NCI-H146 treated with DMSO at 0.1 percent for 48 hours (cell line): Measurements from ENCODE around the gene SPATC1L.
"Not testable (repeated sequence)": the region's sequence is repeated elsewhere in the genome, so short reads cannot be mapped to it uniquely, and the experiment has no call there.

Experiments
- DNase-seq: peaks from one replicate; lab custom pipeline; 2025; ENCODE audit not compliant: unreplicated experiment; lab: John Stamatoyannopoulos, UW

SPATC1L gene

GRCh38 chr21:46183910-46184624 lies at the start of gene SPATC1L:
TSS of gene SPATC1L (minus strand) at chr21:46184459. CDS start at chr21:46182816, 1,643 bp downstream.
- DNase-seq = no peak

GRCh38 chr21:46229923-46230260 lies 45.6 kb upstream of the SPATC1L start:
- no peak for DNase-seq

GRCh38 chr21:46229133-46229922 lies 45.1 kb upstream of the SPATC1L start:
- peak; percentile 20 for DNase-seq

GRCh38 chr21:46228345-46229051 lies 44.2 kb upstream of the SPATC1L start, which contains the start of gene LSS:
TSS of gene LSS (minus strand) at chr21:46228774. CDS start at chr21:46228745, 29 bp downstream.
- DNase-seq = peak; percentile 75

GRCh38 chr21:46227811-46228344 lies 43.6 kb upstream of the SPATC1L start:
- no peak for DNase-seq

GRCh38 chr21:46226920-46227599 lies 42.8 kb upstream of the SPATC1L start:
- no peak for DNase-seq

- no peak for DNase-seq
Observed at GRCh38 chr21:46226146-46226545, 41.9 kb upstream of the SPATC1L start.

GRCh38 chr21:46223661-46224060 lies 39.4 kb upstream of the SPATC1L start:
- DNase-seq = not testable (repeated sequence)

- no peak for DNase-seq
Observed at GRCh38 chr21:46223217-46223616, 39.0 kb upstream of the SPATC1L start.

- DNase-seq = no peak
Observed at GRCh38 chr21:46222436-46223116, 38.3 kb upstream of the SPATC1L start.

- no peak for DNase-seq
Observed at GRCh38 chr21:46221664-46222435, 37.6 kb upstream of the SPATC1L start.

GRCh38 chr21:46220847-46221246 lies 36.6 kb upstream of the SPATC1L start:
- no peak for DNase-seq

GRCh38 chr21:46220275-46220810 lies 36.1 kb upstream of the SPATC1L start:
- DNase-seq = no peak

- no peak for DNase-seq
Observed at GRCh38 chr21:46219591-46220239, 35.5 kb upstream of the SPATC1L start.

GRCh38 chr21:46218906-46219590 lies 34.8 kb upstream of the SPATC1L start:
- no peak for DNase-seq

- no peak for DNase-seq
Observed at GRCh38 chr21:46217511-46218196, 33.4 kb upstream of the SPATC1L start.

GRCh38 chr21:46216132-46216747 lies 32.0 kb upstream of the SPATC1L start:
- no peak for DNase-seq
